Epithelial cell of proximal tubule (primary cell): ENCODE results near the gene BRK1. TPM values are rescaled to one million over a fixed set of nuclear protein-coding genes. Genes with fewer than 3 reads are reported as not detected.
A peak's percentile ranks its signal among the peaks of the same experiment; 100 is the strongest.

Experiments
- DNase-seq: peaks from one replicate; pipeline ENCODE4 v3.0.0-alpha.2; 2011; ENCODE audit warnings: low read depth
- H3K4me3 ChIP-seq: 2 replicates; pipeline ENCODE4 v1.5.1; 2011; ENCODE audit warnings: low read depth, mild to moderate bottlenecking, low read length
- CTCF ChIP-seq: conservative IDR thresholded peaks from 2 replicates; pipeline ENCODE4 v1.5.1; 2012; ENCODE audit warnings: low read depth, mild to moderate bottlenecking, low read length
- total RNA-seq: library from RNA; depleted of rRNA; stranded (reverse); fragments of >200 nt; gene quantifications from 2 replicates; pipeline ENCODE4 v1.2.3, GENCODE V29; 2015

Gene BRK1
- total RNA-seq, 1 donor from 2014 or later: 97.2 TPM

DNA sequence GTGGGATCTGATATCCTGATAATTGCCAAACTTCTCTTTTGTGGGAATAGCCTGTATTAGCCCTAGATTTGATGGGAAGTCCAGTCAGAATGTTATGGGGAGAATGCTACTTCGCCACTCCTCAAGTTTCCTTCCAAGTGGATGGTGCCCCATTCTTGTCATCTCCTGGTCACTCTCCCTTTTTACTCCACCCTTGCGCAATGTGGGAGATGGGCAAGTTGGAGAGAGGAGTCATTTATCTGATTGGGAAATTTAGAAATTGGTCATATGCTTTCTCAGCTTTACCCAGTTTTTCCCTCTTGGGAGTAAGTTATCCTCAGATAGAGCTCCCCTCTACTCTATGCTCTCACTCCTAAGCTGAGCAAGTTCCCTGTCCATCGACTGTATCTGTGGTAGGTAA, 21.8 kb upstream of the BRK1 start:
- TF ChIP-seq CTCF: no peak
- no peak for DNase-seq
- H3K4me3 ChIP-seq: no peak overlapping the region

DNA sequence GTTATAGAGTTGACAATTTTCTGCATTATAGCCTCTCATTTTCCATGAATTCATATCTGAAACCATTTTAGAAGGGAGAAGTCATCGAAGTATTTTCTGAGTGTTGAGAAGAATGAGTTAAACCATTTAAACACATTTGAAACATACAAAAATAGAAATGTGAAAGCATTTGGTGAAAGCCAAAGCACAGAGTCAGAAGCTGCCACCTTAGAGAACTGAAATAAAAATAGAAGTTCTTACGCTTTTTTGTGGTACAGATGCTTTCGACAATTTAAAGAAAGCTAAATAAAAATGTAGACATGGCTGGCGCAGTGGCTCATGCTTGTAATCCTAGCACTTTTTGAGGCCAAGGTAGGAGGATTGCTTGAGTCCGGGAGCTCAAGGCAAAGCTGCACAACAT, 16.4 kb upstream of the BRK1 start:
- no peak overlapping the region for H3K4me3 ChIP-seq
- DNase-seq: no peak
- TF ChIP-seq CTCF: no peak

DNA sequence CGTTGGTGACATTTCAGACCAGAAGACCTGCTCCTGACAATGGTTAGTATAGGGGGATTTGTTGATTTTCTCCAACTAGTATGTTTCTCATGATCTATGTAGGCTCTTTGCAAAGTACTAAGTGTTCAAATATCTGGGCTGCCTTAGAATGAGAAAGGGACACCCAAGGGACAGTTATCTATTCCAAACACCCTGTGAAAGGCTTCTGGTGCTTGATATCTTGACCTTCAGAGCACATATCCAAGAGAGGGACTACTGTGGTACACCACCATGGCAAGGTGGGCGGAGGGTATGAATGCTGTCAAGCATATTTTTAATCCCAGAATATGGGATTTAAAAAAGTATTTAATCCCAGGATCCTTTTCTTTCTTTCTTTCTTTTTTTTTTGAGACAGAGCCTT, 8.6 kb upstream of the BRK1 start:
- DNase-seq: no peak
- H3K4me3 ChIP-seq: no peak overlapping the region
- no peak for TF ChIP-seq CTCF

GRCh38 chr3:10108091-10108490, 7.4 kb upstream of the BRK1 start, which contains the start of gene FANCD2OS:
TSS of gene FANCD2OS (minus strand) at chr3:10108255. CDS start at chr3:10104774, 3,481 bp downstream.
- no peak for DNase-seq
- H3K4me3 ChIP-seq: no peak within 1 kb of the TSS
- TF ChIP-seq CTCF: no peak

DNA sequence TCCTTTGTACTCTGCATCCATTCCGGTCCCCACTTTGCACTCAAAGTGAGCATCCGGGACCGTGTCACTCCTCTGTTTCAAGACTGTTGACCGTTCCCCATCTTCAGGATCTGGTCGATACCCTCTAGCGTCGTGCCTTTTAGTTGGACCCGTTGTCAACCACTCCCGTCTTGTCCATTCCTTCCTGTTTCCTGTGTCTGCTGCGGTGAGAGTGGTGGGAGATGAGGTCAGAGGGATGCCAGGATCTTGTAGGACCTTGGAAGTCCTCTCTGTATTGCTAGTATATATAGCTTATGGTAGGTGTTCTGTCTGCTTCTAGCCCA, 624 bp downstream of the BRK1 start:
- DNase-seq: no peak
- peak overlapping the region; percentile 89 for H3K4me3 ChIP-seq
- TF ChIP-seq CTCF: no peak

- TF ChIP-seq CTCF: no peak
- DNase-seq: no peak
- peak overlapping the region; percentile 89 for H3K4me3 ChIP-seq
Observed at GRCh38 chr3:10116928-10117327, 1.5 kb downstream of the BRK1 start.

DNA sequence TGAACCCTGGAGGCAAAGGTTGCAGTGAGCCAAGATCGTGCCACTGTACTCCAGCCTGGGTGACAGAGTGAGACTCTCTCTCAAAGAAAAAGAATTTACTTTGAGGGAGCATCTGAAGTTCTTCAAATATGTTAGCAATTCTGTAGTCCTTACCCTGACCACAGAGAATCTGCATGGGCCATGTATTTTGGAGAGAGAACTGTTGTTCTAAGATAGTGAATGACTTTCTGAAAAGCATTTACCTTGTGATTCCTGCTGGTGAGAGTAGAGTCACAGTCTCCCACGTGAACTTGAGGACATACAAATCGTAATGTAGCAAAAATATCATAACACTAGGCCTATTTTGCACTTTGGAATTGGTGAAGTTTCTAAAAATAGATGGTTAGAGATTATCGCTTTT, 3.9 kb downstream of the BRK1 start:
- H3K4me3 ChIP-seq: no peak overlapping the region
- no peak for TF ChIP-seq CTCF
- no peak for DNase-seq
